Measurements from ENCODE around the gene FBN1.

FBN1 gene

DNA sequence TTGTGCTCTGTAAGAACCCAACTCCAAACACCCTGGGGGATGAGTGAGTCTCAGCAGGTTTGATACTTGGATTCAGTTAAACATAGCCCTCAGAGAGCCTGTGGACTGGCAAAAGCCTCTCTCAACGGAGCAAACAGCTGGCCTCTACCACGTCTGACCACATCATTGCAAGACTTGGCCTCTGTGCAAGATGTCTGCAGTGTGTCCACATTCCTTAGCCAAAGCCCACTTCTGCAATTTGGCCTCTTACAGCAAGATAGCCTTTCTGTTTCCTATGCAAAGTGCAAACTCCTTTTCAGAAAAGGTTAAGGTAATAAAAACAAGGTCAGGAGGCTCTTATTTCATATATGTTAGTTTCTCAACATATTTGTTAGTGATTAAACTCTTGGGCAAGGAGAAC is 27.9 kb downstream of the FBN1 start:
- DNase-seq, result peak; percentile 47

DNA sequence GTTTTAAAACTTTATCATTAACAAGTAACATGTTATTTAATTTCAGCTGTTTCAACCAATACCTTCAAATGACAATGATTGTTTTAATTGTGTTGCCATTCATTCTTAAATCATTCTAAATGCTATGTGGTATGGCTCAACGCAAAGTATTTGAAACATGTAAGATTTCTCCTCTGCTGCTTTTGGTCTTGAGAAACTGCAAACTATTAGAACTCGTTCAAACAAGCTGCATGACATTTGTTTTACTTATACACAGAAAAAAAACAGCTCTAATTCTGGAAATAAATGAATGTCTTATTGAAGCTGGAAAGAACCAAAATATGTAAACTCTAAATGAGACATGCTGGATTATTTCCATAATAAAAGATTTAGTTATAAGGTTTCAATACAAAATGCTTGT is 29.3 kb downstream of the FBN1 start:
- DNase-seq, result no peak

DNA sequence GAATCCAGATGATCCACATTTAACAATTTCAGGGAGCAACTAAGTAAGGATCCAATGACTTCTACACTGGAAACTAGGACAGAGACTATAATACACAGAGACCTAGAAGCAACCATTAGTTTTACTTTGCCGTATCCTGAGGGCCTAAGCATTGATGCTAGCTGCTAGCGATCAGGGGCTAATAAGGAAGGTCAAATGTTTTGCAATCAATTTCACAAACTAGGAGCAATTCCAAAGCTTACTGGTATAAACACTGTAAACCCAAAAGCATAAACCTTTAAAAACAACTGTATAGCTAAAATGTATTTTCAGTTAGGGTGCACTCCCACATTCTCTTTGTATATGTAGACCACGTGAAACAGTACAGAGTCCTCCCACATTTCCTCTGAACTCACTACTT is 31.5 kb downstream of the FBN1 start:
- no peak for DNase-seq

DNA sequence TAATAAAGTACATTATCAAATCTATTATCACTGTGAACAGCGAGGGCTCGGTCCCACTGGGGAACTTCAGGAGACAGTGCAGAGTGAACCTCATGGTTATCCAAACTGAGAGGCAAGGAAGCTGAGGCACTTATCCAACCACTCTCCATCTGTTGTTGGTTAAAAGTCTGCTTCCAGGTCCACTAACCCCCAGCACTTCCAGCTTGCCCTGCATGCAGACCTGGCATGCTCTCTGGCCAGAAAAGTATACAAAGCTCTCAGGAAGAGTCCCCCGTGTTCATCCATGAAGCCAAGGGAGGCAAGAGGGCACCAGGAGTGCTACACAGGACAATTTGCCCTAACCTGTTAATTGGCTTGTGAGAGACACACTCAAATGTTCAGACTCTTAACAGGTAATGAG is 36.0 kb downstream of the FBN1 start:
- no peak for DNase-seq

DNA sequence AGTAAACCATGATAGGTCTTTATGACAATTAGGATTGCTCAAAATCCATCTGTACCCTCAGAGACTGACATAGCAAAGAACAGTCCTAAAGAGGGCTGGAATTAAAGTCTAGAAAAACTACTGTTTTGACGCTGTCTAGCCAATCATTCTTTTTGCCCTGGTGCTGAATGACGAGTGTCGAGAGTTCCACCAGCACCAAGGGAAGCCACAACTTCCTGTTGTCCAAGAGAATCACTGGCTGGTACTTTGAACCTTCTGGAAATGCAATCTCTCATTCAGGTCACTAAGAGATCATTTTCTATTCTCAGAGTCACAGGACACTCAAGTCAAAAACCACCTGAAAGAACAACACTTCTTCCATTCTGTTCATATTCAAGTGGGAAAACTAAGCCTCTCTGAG is 37.7 kb downstream of the FBN1 start:
- DNase-seq, result no peak

DNA sequence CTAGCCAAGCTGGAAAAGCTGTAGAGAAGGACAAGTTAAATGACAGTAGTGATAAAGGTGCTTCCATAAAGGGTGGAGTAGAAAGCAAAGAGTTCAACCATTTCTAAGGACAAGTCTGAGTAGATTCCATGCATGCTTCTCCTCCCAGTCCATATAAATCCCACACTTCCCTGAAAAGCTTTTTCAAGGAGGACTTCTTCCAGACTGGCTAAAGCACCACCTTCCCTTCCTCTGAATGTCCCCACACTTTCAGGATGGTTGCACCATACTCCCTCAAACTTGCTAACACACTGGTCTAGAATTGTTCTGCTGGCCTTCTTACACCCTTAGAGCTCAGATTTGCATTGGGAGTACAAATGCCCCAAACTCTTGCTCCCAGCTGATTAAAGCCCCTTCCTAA is 40.9 kb downstream of the FBN1 start:
- DNase-seq, result no peak

DNA sequence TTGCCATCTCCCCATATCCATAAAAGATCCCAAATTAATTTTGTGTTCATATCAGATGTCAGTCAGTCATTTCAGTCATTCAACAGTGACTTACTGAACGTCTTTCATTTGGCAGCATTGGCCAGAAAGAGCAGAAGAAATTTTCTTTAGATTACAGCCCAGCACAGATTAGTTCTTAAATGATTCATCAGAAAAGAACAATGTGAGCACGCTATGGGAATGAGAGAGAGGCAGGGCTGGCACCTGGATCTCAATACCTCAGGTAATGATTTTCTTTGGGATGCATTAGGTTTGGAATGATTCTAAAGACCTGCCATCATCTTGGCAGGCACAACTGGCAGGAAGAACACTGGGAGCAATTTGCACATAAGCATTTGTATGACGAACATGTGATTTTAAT is 41.6 kb downstream of the FBN1 start:
- DNase-seq, result no peak

DNA sequence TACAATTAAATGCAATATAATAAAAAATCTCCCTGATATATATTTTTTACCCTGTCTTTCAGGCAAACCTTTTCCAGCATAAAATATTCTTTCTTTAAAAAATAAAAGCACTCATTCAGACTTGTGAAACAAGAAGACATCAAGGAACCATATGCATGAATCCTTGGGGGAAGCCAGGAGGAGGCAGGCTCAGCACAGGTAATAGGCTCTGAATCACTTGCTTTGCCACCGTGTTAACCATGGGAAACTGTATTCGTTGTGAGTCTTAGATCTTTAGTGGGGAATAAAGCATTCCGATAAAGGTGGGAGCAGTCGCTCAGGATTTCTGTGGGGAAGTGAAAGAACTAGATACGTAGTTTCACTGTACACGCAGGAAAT is 42.4 kb downstream of the FBN1 start:
- no peak for DNase-seq

DNA sequence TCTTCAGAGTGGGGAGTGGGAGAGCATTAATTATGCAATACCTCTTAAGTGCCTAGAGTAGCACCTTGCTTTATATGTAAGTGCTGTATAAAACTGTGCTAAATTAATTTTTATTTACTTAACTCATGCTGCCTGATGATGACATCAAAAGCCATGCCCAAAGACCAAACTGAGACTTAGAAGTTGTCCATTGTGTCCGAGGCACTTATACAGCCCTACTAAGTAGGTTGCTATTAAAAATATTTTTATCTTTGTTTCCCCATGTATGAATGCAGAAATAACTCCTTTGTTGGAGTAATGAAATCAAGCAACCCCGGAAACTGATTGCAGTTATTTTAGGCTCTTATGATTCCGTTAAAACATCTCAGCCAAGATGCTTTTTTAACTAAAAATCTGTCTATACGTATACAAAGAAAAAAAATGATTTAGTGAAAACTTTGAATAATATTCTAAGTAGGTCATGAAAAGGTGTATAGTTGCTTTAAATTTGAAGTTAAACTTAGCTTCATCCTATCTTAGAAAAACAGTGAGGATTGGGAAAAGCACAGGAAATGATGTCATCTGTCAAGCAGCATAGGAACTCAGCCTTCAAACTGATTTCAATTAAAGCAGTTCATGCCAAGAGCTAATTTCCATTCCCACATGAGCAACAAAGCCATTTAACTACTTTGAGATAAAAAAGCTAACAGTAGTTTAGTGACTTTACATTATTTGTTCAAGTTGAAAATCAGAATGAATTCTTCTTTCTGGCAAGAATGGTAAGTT is 43.0 kb downstream of the FBN1 start:
- DNase-seq, result no peak

DNA sequence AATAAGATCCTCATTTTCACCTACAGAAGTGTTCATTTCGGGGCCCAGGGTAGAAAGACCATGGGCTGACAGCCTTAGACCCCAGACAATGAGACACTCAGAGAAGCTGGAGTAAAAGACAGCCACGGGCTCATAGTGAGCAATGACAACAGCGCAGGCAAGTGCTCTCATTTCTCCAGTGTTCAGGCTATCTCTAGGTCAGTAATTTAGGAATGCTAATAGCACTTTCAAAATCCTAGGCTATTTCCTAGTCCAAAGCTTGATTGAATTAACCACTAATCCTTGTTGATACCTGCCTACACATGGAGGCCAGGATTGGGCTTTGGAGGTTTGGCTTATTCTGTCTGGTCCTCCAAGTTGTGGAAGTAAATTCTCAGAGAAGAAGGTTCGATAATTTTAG is 44.4 kb downstream of the FBN1 start:
- no peak for DNase-seq

DNA sequence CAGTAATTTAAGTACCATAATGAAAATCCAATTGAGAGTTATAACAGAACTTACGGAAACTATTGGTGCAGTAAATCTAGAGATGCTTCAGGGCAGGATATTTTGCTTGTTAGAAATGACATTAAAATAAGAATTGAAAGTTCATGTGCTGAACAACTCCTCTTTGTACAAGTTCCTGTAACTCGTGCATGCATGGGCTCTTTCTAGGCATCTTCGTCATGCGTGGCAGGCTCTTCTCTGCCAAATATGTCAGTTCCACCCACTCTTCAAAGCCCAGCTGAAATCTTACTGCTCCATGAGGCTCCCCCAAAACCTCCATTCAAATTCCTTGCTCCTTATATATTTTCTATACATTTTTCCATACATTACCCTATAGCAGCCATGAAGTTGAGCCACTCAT is 48.7 kb downstream of the FBN1 start:
- DNase-seq, result no peak

DNA sequence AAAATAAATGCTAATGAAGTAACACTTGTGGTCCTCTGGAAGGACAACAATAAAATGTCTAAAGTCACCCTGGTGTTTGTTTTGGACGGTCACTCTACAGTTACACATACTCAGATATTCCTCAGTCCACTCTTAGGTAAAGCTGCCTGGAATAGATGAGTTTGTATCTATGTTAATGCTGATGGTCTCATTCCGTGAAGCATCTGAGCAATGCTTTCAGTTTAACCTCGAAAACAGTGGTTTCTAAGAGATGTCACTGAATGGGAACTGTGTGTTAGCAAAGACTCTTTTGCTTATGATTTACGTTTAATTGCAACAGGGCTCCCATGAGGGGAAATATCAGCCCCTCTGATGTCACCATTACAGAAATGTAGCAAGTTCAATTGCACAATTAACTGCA is 49.1 kb downstream of the FBN1 start:
- no peak for DNase-seq

DNA sequence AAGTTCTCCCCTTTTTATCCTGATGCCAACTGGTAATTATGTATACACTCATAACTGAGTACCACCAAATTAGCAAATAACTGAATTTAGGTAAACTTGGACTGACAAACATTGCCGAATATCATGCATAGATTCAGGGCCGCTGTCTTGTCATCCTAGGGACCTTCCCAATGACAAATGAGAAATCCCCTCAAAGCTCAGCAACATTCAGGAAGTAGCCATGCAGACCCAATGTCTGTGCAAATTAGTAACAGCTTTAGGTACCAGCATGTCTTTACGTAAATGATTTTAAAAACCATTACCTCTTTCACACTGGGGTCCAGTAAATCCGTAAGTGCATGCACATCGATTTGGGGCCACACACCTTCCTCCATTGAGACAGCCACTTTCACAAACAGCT is 49.5 kb downstream of the FBN1 start:
- no peak for DNase-seq

DNA sequence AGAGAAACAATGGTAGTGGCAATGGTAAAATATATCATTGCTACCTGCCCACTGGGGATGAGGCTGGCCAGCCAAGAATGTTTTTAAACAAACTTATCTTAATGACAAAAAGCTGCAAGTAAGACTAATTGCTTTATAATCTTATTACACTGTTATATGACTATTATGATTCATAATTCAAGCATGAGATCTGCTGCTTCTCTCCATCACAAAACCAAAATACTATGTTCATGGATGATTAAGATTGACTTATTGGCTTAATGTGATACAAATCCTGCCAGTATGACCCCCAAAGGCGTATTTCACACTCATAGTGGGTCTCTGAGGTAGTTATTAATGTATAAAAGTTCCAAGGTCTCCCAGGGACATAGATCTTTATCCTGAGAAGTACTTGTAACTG is 52.6 kb downstream of the FBN1 start:
- no peak for DNase-seq

DNA sequence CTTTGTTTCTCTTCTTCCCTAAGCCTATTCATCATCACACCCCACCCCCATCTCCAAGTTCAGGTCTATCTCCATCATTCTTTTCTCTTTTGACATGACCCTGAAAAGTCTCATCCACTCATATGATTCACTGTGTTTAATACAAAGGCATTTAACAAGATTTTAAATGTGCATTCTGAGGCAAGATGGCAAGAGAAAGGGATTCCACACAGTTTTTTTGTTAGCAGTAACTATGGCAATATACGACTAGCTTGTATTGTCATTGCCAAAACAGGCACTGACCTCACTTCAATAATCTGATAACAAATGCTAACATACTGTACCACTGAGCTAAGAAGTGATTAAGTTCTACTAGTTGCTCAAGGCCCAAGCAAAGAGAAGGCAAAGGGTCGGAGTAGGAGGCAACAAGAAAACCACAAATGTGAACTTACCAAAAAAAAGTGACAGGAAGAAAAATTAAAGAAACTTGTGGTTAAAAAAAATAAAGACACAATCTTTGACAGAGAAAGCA is 53.2 kb downstream of the FBN1 start:
- no peak for DNase-seq

DNA sequence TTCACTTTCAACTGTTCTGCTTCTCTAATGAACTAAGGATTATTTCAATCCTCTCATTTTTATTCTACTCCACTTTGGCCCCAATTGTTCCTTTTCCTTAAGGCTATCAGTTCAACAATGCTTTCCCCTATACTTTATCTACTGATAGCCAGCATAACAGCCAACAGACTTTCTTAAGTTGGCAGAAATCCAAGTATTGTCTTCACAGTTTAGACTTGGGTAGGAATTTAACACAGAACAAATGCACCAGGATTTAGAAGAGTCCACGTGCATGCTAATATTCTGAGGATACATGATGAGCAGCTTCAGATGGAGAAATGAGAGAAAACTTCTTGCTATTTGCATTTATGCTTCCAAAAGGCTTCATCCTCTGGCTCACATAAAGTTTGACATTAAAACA is 54.8 kb downstream of the FBN1 start:
- no peak for DNase-seq

DNA sequence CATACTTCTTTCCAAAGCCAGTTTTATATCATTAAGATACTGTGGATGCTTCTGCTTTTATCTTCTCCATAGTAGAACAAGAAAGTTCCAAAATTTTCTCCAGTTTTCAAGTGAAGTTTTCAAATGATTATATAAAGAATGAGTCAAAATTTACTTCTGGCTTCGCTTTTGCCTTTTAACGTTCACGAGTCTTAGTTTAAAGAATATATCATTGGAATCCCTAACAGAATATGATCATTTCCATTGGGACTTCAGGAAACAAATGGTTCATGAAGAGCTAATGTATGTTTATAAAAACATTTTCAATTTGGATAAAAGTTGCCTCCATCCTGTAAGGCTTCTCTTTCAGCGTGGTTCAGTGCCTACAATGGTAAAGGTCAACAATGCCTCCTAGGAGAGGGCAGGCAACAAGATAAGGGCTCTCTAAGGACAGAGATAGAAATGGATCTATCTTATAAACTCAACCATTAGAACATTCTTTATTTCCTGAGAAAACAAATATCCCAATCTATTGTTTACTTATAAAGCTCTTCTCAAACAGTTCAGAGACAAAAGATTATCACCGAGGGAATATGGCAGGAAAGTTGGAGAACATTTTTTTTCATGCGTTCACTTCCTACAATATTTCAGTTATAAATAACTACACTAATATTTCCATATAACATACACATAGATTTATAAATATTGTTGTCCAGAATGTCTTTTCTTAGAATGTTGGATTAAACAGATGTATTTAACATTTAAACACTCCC is 60.5 kb downstream of the FBN1 start:
- DNase-seq, result no peak

DNA sequence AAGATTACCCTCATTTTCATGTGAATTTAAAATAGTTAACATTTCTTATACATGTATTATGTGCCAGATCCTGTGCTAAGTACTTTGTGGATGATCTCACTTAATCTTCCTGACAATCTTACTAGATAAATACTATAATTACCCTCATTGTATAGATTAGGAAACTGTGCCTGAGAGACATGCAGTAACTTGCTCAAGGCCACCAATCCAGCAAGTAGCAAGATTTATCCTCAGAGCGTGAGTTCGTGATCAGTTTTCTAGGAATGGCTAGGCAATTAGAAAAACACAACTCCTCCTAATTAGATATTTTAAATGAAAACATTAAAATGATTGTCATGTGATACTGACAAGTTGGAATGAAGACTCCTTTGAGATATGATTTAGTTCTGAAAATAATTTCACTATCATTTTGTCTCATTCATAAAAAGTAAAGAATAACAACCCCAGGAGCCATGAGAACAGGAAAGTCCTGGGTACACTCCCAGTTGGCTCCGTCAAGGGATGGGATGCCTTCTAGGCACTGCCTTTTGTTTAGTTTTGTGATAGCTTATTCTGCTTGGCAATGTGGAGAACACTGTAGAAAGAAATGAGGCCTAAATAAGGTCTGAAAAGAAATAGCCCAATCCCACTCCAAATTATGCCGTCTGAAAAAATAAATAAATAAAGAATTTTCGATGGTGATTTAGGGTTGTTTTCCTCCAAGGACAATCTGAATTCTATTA is 61.3 kb downstream of the FBN1 start:
- no peak for DNase-seq

DNA sequence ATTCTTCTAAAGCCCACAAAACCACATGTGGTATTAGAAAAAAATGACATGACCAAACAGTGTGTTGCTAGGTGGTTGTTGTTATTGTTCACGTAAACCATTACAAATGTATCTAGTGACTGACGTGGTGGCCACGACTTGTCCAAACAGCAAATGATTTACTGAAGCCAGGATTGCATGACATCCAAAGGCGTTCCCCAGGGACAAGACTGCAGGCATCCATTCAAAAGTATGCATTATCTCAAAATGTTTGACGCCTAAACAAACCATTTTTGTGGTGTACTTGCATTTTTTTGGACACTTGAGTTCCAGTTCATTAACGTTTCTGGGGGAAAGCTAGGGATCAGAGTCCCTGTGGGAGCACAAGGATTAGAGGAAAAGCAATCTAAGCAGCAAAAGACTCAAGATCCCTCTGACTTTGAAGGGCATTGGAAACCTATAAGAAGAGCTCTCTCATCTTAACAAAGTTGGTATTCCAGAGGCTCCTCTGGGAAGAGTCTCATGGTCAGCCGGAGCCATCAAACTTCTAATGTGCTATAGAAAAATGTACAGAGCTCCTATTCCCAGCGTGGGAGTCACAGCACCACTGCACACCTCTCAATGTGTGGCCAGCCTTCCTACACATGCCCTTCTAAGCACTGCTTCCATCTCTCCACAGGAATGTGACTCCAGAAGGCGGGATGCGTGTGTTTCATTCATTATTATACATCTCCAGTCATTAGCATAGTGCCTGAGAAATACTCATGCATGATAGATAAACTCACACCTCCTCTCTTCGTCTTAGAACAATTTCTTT is 62.9 kb downstream of the FBN1 start:
- no peak for DNase-seq

DNA sequence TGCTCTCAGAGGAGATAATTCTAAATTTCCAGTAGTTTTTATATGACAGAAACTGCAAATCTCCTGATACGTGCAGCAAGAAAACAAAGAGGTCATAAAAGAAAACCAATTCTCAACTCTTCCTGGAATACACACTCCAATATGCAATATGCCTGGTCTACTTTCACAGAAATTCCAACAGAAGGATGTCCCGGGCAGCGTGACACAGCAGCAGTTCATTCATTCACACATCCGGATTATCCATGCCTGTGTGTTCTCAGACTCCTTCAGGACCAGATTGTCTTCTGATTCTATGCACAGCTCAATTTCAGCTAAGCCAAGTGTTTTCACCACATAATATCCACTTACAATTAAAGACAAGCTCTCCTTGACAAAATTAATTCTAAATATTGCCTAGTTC is 64.3 kb downstream of the FBN1 start:
- DNase-seq, result no peak

DNA sequence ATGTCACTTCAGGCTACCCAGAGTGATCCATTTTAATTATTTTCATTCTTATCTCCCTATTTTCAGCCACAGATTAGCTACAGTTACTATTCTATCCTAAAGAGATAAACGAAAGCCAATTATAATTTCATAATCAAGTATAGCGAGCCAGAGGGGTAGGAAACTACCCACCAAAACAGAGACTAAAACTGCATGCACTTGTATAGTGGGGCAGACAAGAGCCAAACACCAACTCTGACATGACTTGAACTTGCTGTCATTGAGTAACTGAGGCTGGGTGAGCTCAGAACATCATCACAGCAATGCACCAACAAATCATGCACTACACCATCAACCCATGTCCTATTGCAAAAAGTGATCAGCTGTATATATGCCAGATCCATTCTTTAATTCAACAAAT is 64.8 kb downstream of the FBN1 start:
- no peak for DNase-seq

DNA sequence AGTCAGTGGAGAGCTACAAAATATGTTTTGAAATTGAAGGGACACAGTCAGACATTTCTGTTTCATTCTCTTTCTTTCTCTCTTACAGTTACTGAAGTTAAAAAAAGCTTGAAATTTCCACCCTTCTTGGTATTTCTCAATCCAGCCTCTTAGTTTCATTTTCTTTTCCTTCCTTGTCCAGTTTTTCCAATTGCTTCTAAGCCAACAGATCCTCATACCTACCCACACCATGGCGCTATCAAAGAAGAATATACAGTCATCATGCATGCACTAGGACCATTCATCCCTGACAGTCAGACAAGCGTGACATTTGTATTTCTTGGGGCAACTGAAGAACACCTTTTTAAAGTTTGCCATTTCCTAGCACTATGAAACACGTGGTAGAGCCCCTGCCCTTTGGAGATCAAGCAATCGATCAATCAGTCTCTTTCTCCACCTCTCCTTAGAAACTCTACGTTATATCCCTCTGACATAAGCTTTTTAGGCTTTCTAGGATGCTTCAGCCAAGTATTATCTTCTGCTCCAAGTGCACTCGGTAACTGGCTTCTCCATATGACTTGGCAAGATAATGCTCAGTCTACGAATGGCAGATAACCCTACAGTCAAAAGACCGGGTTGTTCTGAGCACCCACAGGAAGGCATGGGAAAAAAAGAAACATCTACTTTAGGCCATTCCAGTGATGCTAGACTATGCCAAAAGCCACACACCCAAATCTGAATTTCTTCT is 65.4 kb downstream of the FBN1 start:
- no peak for DNase-seq
